ENCODE results near the gene DNM1.

- TF ChIP-seq CTCF (IDR thresholded peaks at IDR 0.05): no peak
- no peak for TF ChIP-seq POLR2A (IDR thresholded peaks at IDR 0.05)
Measured at GRCh38 chr9:128188209-128188608, 15.0 kb upstream of the DNM1 start.
